HG03103 (cell line): Measurements from ENCODE around the gene PLA2G4A.

Experiments
- ATAC-seq: cut with Tn5 transposase; IDR thresholded peaks from one replicate; pipeline ENCODE4 v1.9.1; 2021; ENCODE audit warnings: low read depth; ENCODE audit not compliant: unreplicated experiment

The PLA2G4A gene

DNA sequence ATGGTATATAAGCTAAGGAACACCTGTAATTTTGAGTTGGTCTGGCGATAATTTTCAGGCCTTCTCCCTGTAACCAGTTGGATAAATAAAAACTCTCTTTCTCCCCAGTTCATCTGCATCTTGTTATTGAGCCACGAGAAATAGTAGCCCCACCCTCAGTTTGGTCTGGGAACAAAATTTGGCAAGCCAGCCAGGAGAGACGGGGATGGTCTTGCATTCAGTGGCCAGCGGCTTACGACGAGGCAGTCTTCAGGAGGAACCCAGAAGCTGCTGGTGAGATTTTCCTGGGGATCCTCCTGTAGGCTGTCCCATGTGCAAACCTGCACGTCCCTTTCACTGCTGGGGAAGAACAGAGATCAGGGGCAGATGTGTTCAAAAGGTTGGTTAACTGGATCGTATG, 174.6 kb downstream of the PLA2G4A start:
- ATAC-seq, result no peak

DNA sequence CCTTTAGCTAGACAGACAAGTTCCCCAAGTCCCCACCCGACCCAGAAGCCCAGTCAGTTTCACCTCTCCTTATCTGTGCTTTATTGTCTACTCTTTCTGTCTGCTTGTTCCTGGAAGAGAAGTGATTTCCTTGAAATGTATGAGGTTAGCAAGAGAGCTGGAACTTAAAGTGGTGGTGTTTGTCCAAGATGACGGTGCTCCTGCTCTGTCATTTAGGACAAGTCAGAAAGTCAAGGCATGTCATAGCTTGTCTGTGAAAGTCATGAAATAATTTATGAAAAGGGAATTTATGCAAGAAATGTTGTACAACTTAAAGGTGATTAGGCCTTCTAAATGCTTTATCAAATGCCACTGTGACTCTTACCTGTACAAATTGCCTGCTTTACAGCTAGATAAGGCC, 178.1 kb downstream of the PLA2G4A start:
- ATAC-seq, result no peak

DNA sequence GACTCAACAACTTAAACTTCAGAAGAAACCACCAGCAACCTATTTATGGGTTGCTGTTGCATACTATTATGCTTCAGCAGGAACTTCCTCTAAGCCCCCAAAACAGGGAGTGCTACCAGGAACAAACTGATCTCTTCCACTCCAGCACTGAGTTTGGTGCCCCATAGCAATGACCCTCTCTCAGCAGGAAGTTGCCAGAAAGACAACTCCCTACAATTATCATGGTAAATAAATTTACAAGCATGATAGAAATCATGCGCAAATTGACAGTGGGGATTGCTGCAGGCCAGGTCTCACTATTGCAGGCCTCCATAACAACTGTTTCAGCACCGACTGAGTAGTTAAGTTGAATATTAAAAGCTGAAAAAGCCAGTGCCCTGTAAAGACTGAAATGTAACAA, 180.6 kb downstream of the PLA2G4A start:
- ATAC-seq, result no peak

DNA sequence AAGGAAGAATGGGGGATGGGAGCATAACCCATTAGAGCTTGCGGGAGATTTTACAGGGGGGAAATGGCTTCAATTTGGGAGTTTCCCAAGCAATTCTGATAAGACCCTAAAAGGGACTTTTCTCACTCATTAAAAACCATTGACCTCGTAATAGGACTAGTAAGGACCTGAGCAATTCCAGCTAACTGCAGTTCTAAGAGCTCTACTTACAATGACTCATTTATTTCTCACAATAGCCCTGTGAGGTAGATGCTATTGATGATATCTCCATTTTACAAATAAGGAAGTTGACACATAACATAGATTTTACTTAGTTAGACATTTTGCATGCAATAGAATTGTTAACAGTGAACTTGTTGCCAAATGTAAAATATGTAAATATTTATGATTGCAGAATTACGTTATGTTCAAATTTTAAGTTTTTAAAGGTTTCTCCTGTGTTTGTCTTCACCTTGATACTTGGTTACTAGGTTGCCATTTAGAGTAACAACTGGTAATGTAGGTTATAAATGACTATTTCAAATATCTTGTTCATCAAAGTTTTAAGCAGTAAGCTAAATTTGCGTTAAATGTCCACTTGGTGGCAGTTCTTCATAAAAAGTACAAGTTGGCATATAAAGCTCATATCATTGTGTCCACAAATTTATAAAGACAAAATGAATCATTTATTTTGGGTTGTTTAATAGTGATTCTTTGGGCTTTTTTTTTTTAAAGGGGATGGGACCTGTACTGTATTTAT, 182.0 kb downstream of the PLA2G4A start:
- ATAC-seq, result no peak

DNA sequence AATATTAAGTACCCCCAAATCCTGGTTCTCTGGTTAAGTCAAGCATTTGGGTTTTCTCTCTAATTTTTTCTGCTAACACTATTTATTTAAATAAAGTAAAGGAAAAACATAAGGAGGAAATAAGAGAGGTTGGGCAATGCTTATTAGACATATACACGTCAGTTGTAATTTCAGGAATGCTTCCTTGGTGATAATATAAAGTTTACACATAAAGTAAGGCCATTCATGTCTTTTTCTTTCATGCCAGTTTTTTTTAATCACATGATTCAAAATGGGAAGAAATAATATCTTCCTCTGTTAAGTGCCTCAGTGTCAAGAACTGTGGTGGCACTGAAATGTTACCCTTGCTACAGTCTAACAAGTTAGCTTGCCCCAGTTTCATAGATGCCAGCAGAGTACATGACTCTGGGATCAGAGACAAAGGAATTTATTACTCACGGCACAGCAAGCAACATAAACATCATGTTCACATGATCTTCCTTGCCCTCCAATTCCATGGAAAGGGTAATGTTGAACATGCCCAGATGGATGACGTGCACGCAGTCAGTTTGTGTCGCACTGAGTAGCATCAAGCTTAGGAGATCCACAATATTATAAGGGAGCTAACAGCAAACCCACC, 184.9 kb downstream of the PLA2G4A start:
- ATAC-seq, result no peak

DNA sequence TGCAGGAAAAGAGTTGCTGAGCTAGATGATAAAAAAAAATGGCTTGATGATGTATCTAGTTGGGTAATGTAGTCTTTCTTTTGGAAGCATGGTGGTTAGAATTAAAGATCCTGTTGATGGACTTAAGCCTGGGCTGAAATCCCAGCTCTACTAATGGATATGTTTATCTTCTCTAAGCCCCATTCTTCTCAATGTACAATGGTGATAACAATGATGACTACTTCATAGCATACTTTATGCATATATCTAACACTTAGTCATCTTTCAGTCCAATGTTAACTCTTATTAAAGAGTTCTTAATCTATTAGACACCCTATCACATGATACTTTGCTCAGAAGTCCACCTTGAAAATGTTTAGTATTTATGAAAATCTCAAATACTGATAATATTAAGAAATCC, 189.5 kb downstream of the PLA2G4A start:
- ATAC-seq, result no peak

DNA sequence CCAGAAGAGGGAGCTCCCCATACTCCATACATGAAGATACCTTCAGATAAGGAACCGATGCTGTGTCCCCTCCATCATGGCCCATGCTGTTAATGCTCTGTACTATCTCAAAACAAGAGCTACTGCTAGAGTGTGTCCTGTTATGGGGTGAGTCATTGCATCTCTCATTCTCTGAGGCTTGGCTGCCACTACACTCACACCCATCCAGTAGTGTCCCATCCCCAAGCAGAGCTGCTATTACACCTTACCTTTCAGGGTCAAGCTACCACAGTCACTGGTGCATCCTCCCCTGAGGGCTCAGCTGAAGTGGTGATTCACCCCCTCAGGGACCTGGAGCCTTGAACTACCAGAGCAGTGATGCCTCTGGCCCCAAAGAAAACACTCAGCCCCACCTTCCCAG, 198.5 kb downstream of the PLA2G4A start:
- ATAC-seq, result no peak

DNA sequence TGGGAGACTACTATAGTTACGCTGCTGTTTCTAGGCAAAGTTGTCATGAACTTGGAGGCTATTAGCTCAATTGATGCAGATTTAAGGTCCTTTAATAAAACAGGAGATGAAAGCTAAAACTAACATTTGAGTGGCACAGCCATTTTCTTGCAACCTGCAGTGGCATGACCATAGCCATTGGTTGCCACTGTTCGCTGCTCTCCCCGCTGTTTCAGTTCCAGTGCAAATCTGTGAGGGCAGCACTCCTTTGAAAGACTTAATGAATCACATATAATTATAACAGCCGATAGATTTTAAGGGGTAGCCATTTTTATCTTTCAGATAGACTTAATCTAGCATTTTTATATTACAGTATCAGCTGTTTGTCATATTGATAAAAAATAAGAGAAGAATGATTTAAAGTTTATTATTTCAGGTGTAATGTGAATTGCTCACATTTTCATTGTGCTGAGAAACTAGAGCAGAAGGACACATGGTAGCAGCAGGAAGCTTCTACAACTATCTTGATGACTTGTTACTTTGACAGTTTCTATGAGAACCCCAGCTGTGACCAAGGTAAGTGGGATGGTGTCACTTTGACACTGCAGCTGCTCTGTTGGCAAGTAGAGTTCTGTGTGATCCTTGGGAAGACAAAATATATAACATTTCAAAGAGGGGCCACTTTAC, 203.7 kb downstream of the PLA2G4A start:
- no peak for ATAC-seq

DNA sequence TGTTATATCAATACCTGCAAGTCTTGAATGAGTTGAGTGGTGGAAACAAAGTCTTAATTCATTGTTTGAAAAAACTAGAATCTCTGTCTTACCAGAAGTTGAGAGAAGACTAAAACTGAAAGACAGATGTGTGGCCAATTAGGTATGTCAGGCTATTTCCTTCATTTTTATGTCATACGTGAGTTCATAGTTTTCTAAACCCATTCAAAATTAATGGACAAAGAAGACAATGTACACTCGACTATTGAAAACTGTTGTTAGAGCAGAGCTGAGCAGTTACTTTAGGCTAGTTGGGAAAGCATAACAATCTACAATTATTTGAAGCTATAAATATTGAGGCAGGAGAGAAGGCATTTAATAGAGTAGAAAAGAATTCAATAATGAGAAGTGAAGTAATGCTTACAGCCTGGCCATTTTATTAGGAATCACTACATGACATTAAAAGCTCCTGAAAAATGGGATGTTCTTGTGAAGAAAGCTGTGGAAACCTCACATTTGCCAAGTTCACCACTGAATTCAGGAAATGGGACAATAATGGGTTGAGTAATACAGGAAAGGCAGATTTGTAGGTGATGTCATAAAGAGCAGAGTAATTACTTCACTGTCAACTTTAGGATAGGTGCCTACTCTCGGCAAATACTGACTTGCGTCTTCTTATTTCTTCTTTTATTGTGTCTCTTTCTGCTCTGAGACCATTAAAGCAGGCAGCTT, 204.4 kb downstream of the PLA2G4A start:
- no peak for ATAC-seq

DNA sequence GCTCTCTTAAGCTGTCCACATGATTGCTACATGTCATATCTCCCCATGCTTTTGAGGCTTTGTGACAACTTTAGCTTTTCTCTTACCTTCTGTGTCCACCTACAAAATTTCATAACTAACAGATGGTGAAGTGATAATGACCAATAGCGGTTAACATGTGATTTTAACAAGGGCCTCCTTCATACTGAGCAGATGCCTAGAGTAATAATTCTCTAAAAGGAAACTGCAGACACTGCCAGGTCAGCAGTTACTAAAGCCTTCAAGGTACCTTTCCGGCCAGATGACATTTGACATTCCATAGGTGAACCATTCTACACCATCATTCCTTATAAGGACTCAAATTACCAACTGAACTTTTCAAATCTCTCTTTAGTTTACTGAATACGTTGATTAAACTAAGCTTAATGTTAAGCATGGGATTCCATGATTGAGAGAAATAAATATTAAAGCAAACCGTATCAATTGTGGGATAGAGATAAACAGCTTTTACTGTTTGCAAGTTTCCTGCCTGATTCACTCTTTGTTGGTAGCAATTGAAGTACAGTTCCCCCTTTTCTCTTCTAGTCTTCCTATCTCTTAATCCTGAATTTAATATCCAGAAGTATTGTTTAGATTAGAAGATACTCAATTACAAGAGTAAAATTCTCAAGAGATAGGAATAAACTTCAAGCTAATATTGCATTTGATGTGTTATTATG, 205.1 kb downstream of the PLA2G4A start:
- no peak for ATAC-seq

DNA sequence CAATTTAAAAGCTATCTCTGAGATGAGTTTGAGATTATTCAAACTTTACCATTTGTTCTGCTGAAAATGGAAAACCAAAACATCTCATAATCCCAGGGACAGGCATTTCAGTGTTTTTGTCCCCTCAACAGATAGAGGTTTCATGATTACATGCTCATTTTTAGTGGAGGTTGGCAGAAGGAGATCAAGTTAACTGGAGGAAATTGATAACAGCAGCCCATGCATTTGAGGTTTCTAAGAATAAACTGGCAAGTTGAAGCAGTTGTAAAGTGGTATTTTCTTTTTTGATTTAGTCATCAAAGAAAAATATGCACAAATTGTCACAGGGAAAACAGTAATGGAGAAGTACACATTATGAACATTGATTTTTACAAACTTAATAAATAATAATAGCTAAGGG, 205.8 kb downstream of the PLA2G4A start:
- no peak for ATAC-seq

DNA sequence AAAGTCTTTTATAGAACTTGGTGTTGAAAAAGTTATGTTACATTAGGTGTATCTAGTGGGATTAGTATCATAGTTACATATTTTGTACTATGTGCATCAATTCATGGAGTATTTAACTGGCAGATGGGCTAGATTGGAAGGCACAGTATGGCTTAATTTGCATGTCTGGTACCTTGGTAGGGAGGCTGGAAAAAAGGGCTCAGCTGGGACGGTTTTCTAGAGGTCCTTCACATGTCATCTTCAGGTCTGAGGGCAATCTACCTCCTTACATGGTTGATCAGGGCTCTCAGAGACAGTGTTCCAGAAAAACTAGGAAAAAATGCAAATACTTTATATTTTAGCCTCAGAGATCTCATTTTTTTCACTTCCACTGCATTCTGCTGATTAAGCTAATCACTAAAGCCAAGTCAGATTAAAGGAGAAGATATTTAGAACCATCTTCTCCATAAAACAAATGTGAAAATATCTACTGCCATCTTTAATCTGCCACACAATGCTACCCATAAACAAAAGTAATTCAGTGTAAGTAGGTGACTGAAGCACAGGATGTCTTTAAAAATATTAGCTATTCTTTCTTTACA, 209.3 kb downstream of the PLA2G4A start:
- ATAC-seq, result no peak
